GM21619 (cell line): ENCODE data around the gene SCN3B.
A peak's percentile ranks its signal among the peaks of the same experiment; 100 is the strongest.

Source experiments
- ATAC-seq: cut with Tn5 transposase; IDR thresholded peaks from one replicate; pipeline ENCODE4 v1.9.1; 2021; ENCODE audit not compliant: unreplicated experiment

SCN3B gene

DNA sequence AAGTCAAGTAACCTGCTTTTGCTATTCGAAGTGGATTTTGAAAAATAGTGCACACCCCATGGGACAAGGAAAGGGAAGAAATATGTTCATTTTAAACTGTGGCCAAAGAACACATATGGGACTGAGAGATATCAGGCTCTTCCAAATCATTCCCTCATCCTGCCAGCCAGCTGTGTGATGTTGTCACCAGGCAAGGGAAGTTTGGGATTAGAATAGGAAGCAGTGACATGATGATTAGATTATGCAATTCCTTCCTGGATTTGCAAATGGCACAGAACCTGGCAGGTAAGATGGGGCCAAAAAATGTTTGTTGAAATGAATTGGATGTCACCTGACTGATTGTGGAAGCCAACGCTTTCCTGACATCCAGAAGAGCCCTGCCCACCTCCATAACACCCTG lies 4.9 kb upstream of the SCN3B start:
- peak; percentile 3 for ATAC-seq

DNA sequence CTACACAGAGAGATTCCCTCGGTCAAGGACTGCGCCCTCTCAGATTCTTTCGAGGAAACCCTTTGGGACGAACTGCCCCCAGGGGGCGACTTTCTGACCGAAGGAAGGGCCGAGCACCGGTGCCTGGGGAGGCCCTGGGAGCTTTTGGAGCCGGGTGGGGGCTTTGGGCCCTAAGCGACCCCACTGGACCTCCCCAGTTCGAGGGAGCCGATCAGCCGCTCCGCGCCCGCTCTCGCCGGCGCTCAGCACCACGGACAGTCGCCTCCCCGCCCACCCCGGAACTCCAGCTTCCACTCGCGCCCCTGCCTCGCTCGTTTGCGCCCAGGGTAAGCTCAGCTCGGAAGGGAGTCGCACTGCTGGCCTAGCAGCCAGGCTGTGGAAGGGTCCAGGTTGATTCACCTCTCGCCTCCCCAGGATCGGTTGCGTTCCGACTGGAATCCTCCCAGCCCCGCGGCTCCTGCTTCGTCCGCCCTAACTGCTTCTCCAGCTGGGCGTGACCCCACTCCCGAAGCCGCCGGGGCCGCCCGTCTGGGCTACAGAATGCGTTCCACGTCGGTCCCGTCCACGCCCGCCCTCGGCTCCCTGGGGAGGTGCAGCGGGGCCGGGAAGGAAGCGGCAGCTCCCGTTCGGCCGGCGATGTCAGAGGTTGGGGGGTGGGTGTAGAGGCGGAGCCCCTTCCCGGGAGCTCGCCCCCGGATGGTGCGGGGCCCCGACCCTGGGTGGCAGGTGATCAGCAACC lies 428 bp downstream of the SCN3B start:
- no peak for ATAC-seq

DNA sequence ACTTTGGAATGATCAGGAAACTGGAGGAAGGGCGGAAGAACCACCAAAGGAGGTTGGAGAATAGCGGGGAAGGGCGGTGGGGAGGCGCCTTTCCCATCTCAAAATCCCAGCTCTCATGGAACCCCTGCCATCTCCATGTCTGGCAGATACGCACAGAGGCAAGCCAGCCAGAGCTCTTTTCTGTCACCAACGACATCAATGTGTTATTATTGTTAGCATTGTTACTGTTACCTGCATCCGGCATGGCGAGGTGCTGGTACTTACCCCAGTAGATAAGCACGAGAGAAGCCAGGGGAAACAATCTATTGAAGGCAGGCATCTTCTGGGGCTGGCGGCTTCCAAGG lies 969 bp downstream of the SCN3B start:
- no peak for ATAC-seq

DNA sequence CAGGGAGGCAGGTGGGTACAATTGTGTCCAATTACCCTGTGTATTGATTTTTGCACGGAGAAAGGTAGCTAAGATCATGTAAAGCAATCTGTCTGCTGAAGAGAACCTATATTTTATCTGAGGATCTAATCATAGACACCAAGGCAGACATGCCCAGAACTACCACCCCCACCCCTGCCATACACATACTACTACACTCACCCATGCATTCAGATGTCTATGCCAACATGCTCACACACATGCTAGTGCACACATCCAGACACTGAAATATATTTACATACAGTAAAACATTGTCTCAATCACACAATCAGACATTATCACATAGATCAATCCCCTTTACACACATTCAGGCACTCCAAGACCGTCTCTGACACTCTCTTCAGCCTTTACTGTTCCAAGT lies 1.8 kb downstream of the SCN3B start:
- ATAC-seq = no peak

DNA sequence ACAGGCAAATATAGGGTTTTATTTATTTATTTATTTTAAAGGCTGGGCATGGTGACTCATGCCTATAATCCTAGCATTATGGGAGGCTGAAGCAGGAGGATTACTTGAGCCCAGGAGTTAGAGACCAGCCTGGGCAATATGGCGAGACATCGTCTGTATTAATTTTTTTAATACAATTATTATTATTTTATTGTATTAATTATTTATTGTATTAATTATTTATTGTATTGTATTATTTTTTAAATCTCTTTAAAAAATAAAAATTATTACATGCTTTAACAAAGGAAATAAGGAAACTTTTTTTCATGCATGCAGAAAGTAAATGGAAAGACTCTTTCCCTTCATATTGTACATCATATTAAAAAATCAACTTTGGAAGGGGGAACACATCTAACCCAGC lies 3.5 kb downstream of the SCN3B start:
- no peak for ATAC-seq

DNA sequence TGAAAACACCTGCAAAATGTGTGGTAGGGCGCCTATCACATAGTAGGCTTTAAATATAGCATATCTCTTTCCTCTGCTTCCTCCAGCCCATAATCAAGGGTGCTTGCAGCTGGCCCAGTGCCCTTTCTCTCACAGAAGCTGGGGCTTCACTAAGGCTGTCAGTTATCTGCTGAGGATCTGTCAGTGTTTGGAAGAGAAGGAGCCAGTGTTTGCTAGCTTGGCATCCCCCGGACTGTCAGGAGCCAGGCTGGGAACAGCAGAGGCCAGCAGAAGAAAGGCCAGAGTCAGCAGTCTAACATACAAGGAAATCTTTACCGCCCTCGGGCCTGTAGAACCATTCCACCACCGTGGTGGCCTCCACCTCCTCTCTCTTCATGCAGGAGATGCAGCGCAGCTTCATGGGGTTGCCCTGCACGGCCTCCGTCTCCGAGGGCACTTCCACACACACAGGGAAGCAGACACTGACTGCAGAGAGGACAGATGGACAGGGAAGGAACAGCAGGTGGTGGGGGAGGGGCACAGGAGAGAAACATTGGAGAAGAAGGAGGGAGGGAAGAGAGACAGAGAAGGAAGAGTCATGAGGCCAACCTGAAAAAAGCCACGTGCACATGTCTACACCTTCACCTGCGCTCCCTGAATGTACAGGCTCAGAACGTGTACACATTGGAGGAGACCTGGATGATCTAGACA lies 9.0 kb downstream of the SCN3B start:
- ATAC-seq = no peak

DNA sequence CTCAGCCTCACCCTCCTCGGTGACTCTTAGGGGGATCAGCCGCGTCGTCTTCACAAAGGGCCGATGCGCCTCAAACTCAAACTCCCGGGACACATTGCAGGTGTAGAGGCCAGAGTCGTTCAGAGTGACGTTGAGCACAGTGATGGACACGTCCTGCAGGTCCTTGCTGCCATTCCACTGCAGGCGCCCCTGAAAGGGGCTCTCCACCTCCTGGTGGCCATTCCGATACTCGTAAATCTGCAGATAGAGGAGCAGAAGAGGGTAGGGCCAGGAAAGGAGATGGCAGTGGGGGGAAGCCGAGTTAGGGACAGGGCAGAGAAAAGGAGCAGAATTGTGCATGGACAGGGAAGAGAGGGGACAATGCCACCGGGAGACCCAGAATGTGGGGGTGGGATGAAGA lies 12.0 kb downstream of the SCN3B start:
- ATAC-seq = no peak

DNA sequence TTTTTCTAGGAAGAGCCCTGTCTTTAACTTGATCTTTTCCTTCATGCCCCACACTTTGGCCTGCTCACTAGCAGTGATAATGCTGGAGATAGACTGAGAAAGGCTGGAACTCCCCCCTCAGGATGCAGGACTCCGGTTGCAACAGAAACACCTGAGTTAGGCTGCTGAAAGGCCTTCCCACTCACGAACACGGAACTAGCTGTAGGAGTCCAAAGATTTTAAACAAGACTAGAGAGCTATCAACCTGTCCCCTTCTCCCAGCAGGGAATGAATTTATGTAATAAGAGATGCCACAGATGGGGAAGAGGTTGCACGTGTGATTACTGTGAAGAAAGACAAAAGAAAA lies 13.0 kb downstream of the SCN3B start:
- ATAC-seq = no peak

DNA sequence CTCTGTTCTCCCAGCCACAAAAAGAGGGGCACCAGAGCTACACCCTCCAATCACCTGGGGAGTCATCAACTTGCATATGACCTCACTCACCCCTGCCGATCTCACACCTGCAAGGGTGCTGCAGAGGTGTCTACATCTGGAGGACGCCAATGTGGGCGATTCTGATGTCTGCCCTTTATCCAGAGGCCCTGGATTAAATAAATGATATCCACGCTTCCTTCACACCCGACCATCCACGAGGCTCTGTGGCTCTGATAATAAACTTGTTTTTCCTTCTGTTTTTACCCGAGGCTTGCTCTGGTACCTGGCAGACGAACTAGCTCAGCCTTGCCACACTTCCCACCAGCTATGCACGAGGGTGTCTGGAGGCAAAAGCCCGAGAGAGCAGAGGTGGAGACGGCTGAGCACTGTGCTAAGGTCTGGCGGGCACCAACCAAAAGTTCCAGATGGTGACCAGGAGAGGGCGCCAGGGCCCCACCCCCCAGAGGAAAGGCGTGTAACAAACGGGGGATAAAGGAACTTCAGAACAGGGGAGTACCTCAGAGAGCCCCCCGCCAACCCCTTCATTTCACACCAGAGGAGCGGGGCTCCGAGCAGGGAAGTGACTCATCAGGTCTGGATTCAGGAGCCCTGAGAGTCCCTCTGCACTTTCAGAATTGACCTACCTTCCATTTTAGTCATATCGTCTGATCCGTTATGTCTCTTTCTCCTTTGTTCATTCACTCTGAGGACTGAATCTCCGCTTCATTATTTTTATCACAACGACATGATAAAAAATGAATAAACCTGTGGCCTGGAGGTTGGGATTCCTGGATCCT lies 13.5 kb downstream of the SCN3B start:
- peak; percentile 86 for ATAC-seq

DNA sequence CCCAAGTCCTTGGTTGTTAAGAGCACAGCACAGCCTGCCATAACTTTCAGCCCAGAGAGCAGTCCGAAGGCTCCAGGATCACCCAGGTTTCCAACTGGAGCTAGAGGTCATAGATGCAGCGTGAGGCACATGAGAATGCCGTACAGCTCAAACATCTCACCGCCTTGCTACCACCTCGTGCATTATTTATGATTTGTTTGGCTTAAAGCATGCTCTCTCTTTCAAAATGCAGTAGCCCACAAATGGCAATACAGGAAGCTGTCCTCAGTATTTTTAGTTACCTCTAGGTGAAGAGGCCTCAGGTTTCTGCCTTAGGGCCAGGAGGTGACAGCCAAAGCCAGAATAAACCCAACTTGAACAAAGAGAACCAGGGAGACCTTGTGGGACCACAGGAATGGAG lies 14.4 kb downstream of the SCN3B start:
- no peak for ATAC-seq

DNA sequence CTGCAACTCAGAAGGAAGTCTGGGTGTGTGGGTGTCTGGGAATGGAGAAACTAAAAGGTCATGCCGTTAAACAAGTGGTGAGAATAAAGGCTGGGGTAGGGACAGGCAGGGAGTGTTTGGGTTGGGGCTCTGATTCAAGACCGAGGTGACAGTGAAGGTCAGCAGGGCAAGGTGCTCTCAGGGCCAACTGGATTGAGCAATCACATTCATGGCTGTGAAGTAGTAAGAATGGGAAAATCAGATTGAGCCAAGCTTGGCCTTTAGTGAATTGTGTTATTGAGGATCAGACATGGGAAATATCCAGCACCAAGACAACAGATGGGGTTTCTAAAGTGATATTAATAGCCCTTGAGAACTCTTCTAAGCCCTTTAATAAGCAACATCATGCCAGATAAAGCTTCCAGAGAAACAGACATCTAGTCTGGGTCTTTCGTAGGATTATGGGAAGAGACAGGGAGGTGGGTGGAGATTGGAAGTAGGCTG lies 24.3 kb downstream of the SCN3B start:
- ATAC-seq = no peak

DNA sequence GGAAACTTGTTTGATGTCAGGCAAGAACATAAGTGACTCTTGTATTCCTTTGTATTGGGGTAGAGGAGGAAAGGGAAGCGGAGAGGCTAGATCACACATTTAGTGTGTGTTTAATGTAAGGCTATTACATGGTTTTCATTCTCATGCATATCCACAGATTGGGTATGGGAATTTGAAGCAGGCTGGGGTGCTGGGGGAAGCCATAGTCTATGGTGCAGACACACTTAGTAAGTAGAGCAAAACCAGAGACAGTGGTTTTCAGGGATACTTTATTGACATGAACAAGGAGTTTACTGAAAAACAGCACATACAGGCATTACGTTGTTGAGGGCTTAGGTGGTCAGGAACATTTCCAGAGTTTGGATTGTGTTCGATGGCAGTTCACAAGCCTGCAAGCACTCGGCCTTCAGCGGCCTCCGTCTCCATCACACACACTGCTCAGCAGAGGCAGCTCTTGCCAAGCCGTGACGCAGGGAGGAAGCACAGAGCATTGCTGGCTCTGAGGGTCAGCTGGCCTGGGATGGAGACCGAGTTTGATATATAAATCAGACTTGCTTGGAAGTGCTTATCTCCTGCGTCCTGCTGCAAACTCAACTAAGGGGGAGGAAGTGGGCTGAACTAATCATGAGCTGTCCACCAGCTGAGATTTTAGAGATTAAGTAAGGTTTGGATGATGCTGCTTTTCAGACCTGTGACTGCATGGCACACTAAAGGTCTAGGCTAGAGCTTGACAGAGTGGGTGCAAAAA lies 25.3 kb downstream of the SCN3B start:
- ATAC-seq = no peak

DNA sequence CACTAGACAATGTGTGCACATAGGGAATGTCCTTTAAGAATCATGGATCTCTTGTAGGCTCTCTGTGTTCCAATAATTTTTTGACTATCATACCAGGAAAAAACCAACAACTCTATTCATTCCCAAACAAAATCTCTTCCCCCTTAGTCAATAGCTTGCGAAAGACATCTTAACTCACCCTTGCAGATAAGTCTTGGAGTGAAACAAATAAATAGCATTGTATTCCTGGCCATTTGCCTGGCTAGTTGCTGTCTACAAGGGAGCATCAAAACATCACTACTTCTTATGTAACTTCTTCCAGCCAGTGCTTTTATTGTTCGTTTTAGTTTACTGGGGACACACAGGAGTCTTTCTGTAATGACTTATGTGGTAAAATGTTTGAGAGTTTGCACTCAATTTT lies 29.4 kb downstream of the SCN3B start:
- no peak for ATAC-seq

DNA sequence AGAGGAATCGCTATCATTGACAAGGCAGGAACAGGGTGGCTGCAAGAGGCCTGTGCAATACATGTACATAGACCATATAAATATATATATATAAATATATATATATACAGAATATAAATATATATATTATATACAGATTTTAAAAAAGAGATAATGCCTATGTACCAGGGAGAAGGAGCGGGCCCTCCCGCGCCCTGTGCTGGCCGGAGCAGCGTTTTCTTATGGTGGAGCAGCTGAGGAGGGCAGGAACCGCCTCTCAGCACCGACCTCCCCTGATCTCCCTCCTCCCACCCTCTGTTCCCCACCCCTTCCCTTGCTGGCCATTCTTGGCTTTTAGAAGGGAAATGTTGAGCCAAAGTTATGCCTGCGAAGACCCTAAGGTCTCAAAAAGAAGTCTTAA lies 31.8 kb downstream of the SCN3B start:
- ATAC-seq = no peak

DNA sequence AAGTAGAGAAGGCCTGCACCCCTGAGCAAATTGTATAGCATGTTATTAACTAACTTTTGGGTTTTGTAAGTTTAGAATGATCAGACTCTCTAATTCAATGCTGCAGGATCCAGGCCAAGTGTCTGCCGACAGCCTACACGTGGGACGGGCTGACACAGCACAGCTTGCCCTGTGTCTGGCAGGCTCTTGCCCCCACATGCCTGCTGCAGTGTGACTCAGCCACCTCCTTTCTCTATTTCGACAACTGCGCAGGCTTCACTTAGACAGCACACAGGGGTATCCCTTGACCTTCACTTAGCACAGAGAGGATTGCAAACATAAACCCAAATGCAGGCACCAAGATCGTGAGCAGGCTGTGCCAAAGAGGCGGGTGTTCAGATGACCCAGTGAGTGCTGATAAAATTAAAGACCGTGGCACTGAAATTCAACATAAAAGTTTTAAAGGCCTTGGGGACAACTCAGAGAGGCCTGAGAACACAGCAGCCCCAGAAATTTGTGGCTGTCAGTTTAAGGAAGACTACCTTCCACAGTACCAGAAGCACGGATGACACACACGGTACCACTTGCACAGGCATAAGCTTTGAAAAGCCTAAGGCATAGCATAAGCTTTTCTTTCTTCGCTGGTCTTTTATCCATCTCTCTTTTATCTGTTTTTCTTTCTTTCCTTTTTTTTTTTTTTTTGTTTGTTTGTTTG lies 37.8 kb downstream of the SCN3B start:
- ATAC-seq = no peak

DNA sequence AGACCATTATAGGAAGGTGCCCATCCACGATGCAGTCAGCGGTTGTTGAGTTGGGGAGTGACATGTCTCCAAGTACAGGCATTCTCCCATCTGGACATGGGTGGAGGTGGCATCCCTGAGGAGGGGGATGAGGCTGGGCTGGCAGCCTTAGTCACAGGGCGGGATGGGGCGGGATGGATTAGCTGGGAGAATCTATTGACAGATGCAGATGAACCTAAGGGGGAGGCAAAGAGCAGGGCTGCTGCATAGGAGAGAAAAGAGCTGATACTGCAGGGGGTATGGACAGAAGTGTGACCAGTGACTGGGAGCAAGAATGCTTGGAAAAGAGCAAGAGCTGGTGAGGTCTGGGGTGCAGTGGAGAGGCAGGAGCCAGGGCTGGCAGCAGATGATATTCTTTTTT lies 42.7 kb downstream of the SCN3B start:
- ATAC-seq = no peak

DNA sequence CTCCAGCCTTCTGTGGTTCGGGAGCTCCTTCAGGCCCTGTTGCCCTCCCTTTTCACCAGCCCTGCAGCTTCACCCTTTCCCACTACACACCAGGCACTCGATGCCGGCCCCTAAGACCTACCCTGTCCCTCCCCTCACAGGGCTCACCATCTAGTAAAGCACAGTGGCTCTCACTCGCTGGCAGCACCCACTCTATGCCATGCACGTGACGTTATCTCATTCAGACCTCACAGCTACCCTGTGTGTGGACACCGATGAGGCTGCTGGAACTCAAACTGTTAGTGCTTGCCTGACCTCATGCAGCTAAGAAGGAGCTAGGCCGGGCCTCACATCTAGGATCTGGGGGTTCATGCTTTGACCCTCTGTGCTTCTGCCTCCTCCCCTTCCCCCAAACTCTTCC lies 45.5 kb downstream of the SCN3B start:
- ATAC-seq = no peak

DNA sequence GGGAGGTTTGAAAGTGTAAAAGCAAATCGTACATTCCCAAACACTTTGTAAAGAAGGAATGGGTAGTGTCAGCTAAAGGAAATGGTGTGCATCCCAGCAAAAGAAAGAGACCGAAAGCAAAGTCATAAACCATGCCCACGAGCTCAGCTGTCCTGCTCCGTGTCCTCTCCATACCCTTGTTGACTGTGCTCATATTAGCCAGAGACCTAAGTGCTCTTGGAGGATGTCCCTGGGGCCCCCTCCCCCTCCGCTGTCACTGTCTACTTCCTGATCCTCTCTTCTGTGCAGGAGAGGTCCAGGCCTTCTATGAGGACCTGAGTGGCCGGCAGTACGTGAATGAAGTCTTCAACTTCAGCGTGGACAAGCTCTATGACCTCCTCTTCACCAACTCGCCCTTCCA lies 46.1 kb downstream of the SCN3B start:
- no peak for ATAC-seq

DNA sequence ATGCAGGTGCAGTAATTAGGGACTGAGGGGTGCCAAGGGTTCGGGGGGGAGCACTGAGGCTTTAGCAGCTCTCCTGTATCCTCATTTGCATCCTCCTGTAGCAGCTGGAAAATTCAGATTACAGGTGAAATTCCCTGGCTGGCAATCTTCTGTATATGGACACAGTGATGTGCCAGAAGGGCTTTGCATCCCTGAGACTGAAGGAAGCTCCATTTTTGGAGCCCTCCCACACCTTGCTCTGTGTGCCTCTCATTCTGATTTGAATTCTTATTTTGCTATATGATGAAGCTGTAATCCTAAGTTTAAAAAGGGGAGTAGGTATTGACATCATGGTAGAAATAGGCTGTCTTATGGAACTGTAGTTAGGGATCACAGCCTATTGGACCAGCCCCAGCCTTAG lies 46.6 kb downstream of the SCN3B start:
- ATAC-seq = no peak

DNA sequence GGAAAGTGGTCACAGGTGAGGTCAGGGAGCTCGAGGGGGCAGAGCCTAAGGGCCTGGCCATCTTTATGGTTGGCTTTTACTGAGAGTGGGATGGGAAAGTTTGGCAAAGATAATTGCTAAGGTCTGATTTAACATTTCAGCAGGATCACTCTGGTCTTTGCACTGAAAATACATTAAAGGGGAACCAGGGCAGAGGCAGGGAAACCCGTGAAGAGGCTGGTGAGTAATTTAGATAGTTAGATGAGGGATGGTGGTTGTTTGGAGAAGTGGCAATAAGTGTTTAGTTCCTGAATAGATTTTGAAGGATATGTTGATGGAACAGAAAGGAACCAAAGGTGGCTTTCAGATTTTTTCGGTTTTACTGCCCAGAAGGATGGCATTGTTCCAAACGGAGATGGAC lies 50.8 kb downstream of the SCN3B start:
- no peak for ATAC-seq

DNA sequence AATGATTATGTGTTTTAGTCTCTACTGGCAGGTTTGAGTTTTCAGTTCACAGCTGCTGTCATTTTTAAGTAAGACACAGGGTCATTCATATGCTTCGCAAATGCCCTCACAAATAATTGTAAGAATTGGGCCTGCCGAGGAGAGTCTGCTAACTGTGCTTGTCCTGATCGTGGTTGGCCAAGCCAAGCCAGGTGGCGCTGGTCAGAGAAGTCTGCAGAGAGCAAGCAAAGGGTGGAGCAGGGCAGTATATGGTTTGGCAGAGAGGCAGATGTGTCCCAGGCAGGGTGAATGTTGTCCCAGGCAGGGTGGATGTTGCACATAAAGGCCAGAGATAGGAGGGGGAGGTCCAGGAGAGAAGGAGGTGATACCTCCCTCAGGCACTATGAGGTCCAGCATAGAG lies 52.7 kb downstream of the SCN3B start:
- ATAC-seq = no peak
